K562 (cell line): ENCODE measurements around the gene MBD3. TPM values are rescaled to one million over a fixed set of nuclear protein-coding genes. Genes with fewer than 3 reads are reported as not detected.
A peak's percentile ranks its signal among the peaks of the same experiment; 100 is the strongest.

Experiments used
- ADNP ChIP-seq: fragments of 200-800 bp; sonication (Bioruptor generic); IDR thresholded peaks from 2 replicates; pipeline ENCODE4 v1.6.1; 2016; ENCODE audit warnings: missing genetic modification characterization, missing compliant biosample characterization
- CTCF ChIP-seq, 3 experiments: IDR thresholded peaks in 2 of 3; conservative IDR thresholded peaks in 1 of 3; 2 replicates each; pipeline ENCODE4 v1.5.1; 2011 to 2012; ENCODE audit warnings: low read length in 3 of 3, mild to moderate bottlenecking in 3 of 3, control low read depth in 2 of 3, improper control_type of control experiment in 1 of 3, inconsistent platforms in 1 of 3, low read depth in 1 of 3, mixed read lengths in 1 of 3, moderate library complexity in 1 of 3; ENCODE audit not compliant: insufficient read depth in 2 of 3
- CTCFL ChIP-seq: IDR thresholded peaks from 2 replicates; pipeline ENCODE4 v1.6.1; 2011; ENCODE audit warnings: borderline replicate concordance, low read depth, mild to moderate bottlenecking, moderate library complexity, low read length; ENCODE audit not compliant: insufficient read depth, poor library complexity, severe bottlenecking
- KDM1A ChIP-seq, 2 experiments: fragments of 450-650 bp; IDR thresholded peaks; 2 replicates each; pipeline ENCODE4 v1.6.1; 2016; ENCODE audit warnings: mild to moderate bottlenecking in 2 of 2
- MEF2A ChIP-seq: IDR thresholded peaks from 2 replicates; pipeline ENCODE4 v1.6.1; 2011; ENCODE audit warnings: low read depth, mild to moderate bottlenecking, low read length, moderate library complexity; ENCODE audit not compliant: control insufficient read depth
- MTA1 ChIP-seq: fragments of 450-650 bp; IDR thresholded peaks from 2 replicates; pipeline ENCODE4 v1.6.1; 2017; ENCODE audit warnings: borderline replicate concordance
- NFIC ChIP-seq: fragments of 450-650 bp; IDR thresholded peaks from 2 replicates; pipeline ENCODE4 v1.6.1; 2017; ENCODE audit warnings: mild to moderate bottlenecking, inconsistent platforms
- RBM25 ChIP-seq: fragments of 200-400 bp; formaldehyde crosslinking; IDR thresholded peaks from 2 replicates; pipeline ENCODE4 v1.6.1; 2018; ENCODE audit warnings: low read length, low read depth, moderate library complexity; ENCODE audit not compliant: severe bottlenecking
- SMARCA5 ChIP-seq: fragments of 450-650 bp; IDR thresholded peaks from 2 replicates; pipeline ENCODE4 v1.6.1; 2016
- TRIM28 ChIP-seq: fragments of 450-650 bp; IDR thresholded peaks from 2 replicates; pipeline ENCODE4 v1.6.1; 2017
- TSHZ1 ChIP-seq: fragments of 250-450 bp; sonication (Bioruptor Pico); IDR thresholded peaks from 2 replicates; pipeline ENCODE4 v1.4.0; 2020; ENCODE audit warnings: mild to moderate bottlenecking, moderate library complexity
- ZNF12 ChIP-seq: sonication (generic); formaldehyde crosslinking; IDR thresholded peaks from 2 replicates; pipeline ENCODE4 v1.4.0; 2020; ENCODE audit warnings: mild to moderate bottlenecking, missing genetic modification reagents
- ZNF280B ChIP-seq: fragments of 250-450 bp; sonication (Bioruptor Pico); IDR thresholded peaks from 2 replicates; pipeline ENCODE4 v1.5.1; 2021; ENCODE audit warnings: mild to moderate bottlenecking
- ZNF764 ChIP-seq: fragments of 250-450 bp; sonication (Bioruptor Pico); IDR thresholded peaks from 2 replicates; pipeline ENCODE4 v1.4.0; 2020; ENCODE audit warnings: low read depth, mild to moderate bottlenecking, moderate library complexity
- polyA plus RNA-seq, 8 experiments: library from polyadenylated mRNA; depleted of rRNA in 4 of 8; stranded (reverse) in 5 of 8; unstranded in 3 of 8; fragments of >200 nt; fragmentation: Nextera tagmentation in 2 of 8; fragmentation: Illumina TruSeq in 1 of 8; extraction: Ambion mirVana in 2 of 8; extraction: Trizol in 1 of 8; gene quantifications; 2 replicates each; pipeline versions ENCODE4 v1.2.1 to v1.2.3, GENCODE V29; 2011 to 2014; ENCODE audit warnings: inconsistent platforms in 1 of 8, missing spikeins in 1 of 8
- total RNA-seq, 7 experiments: library from RNA; depleted of rRNA in 6 of 7; stranded (reverse); fragments of >200 nt in 6 of 7; fragmentation: Illumina TruSeq in 2 of 7; extraction: Trizol in 2 of 7; gene quantifications; 2 replicates each; pipeline versions ENCODE4 v1.2.1 to v1.2.3, GENCODE V29; 2011 to 2021; ENCODE audit warnings: low replicate concordance in 1 of 7

Gene MBD3
- total and polyA plus RNA-seq, 9 of the 15 experiments (the other 6 are each of a cell fraction or from before 2014, with no cell fraction given), result 0.24 to 137 (median 30.9) TPM

GRCh38 chr19:1601613-1602064 is 9.0 kb upstream of the MBD3 start (continued):
- TF ChIP-seq ZNF12 (CRISPR knock-in tag) (no peak), TRIM28 (no peak; the same call in 1 of the 2 replicates), RBM25 (peak; percentile 31), MTA1 (peak; percentile 79; the same call in 1 of the 2 replicates), MEF2A (peak; percentile 55; the same call in 1 of the 2 replicates), ZNF764 (CRISPR knock-in tag) (0 out of 2 replicates have a peak, but pooled peaks have one; percentile 27), ADNP (tag) (0 out of 2 replicates have a peak, but pooled peaks have one; percentile 32), NFIC (0 out of 2 replicates have a peak, but pooled peaks have one; percentile 34), KDM1A (IDR thresholded peaks at IDR 0.05) (peak in 1 of 2 experiments; percentile 62; a peak in 3 of 4 replicates), ZNF280B (no peak), TSHZ1 (CRISPR knock-in tag) (no peak), CTCF (IDR thresholded peaks at IDR 0.05 in 2 of 3, conservative IDR thresholded peaks at IDR 0.05 in 1 of 3; ENCODE audit: insufficient read depth in 2 of 3, low read depth in 1 of 3, low read length in 3 of 3) (peak; percentile 47 to 77 (median 64)), CTCFL (peak; percentile 53), SMARCA5 (peak; percentile 69)
